Keratinocyte (primary cell): ENCODE measurements around the gene ALS2CL. TPM values are rescaled to one million over a fixed set of nuclear protein-coding genes. Genes with fewer than 3 reads are reported as not detected.

Experiments
- DNase-seq: peaks from one replicate; pipeline ENCODE4 v3.0.0-alpha.2; 2011; ENCODE audit warnings: low read depth, missing footprints, low spot score
- FAIRE-seq: peaks from 2 replicates; lab custom pipeline; 2011; peaks lifted over from hg19 to GRCh38; lab: Jason Lieb, UNC
- H2AFZ ChIP-seq: 2 replicates; pipeline ENCODE4 v1.6.0; 2012; ENCODE audit warnings: low read length, control low read depth, inconsistent platforms; ENCODE audit not compliant: control insufficient read depth
- H3K27ac ChIP-seq: 2 replicates; pipeline ENCODE4 v1.5.1; 2011; ENCODE audit warnings: low read length; ENCODE audit not compliant: control insufficient read depth, insufficient read depth
- H3K27me3 ChIP-seq: 3 replicates; pipeline ENCODE4 v1.6.0; 2011; ENCODE audit warnings: low read length; ENCODE audit not compliant: control insufficient read depth, insufficient read depth; ENCODE audit errors: extremely low read depth
- H3K36me3 ChIP-seq, 2 experiments: 2 replicates in 1 of 2; 3 replicates in 1 of 2; pipeline ENCODE4 v1.5.1; 2011; ENCODE audit warnings: low read length in 2 of 2, mild to moderate bottlenecking in 1 of 2; ENCODE audit not compliant: control insufficient read depth in 2 of 2, insufficient read depth in 2 of 2; ENCODE audit errors: extremely low read depth in 1 of 2
- H3K4me1 ChIP-seq: 3 replicates; pipeline ENCODE4 v1.5.1; 2011; ENCODE audit warnings: low read length; ENCODE audit not compliant: control insufficient read depth, insufficient read depth; ENCODE audit errors: extremely low read depth
- H3K4me2 ChIP-seq: 3 replicates; pipeline ENCODE4 v1.6.0; 2011; ENCODE audit warnings: low read depth, low read length; ENCODE audit not compliant: control insufficient read depth, insufficient read depth; ENCODE audit errors: extremely low read depth
- H3K4me3 ChIP-seq, 3 experiments: fragments of 200-600 bp in 1 of 3; sonication (generic) in 1 of 3; 2 replicates in 2 of 3; 3 replicates in 1 of 3; pipeline ENCODE4 v1.5.1; 2011 to 2016; ENCODE audit warnings: low read length in 3 of 3, mild to moderate bottlenecking in 3 of 3, control low read depth in 2 of 3, inconsistent platforms in 1 of 3, low read depth in 1 of 3, mixed read lengths in 1 of 3, mixed run types in 1 of 3, moderate library complexity in 1 of 3; ENCODE audit not compliant: control insufficient read depth in 2 of 3, insufficient read depth in 2 of 3; ENCODE audit errors: extremely low read depth in 1 of 3
- H3K79me2 ChIP-seq: 2 replicates; pipeline ENCODE4 v1.6.0; 2012; ENCODE audit warnings: low read length; ENCODE audit not compliant: control insufficient read depth, insufficient read depth
- H3K9ac ChIP-seq: 3 replicates; pipeline ENCODE4 v1.6.0; 2011; ENCODE audit warnings: low read length; ENCODE audit not compliant: control insufficient read depth, insufficient read depth; ENCODE audit errors: extremely low read depth
- H3K9me1 ChIP-seq: 3 replicates; pipeline ENCODE4 v1.6.0; 2011; ENCODE audit warnings: low read length; ENCODE audit not compliant: control insufficient read depth, insufficient read depth; ENCODE audit errors: extremely low read depth
- H3K9me3 ChIP-seq: 2 replicates; pipeline ENCODE4 v1.5.1; 2012; ENCODE audit warnings: low read depth, low read length; ENCODE audit not compliant: control insufficient read depth
- H4K20me1 ChIP-seq: 3 replicates; pipeline ENCODE4 v1.6.0; 2011; ENCODE audit warnings: low read length; ENCODE audit not compliant: control insufficient read depth, insufficient read depth; ENCODE audit errors: extremely low read depth
- EZH2 ChIP-seq: IDR thresholded peaks from one replicate; pipeline ENCODE4 v1.6.1; 2012; ENCODE audit warnings: inconsistent platforms, mild to moderate bottlenecking, low read length, moderate library complexity
- dilution Hi-C: fragments of 300-500 bp; cut with MboI; formaldehyde crosslinking; loops from one replicate; pipeline ENCODE4 v1.7.0; 2020; ENCODE audit warnings: low sequenced_read_pairs; ENCODE audit not compliant: extremely low pct_ligation_motif_present
- polyA plus RNA-seq, 5 experiments: library from polyadenylated mRNA; depleted of rRNA in 3 of 5; stranded (reverse) in 3 of 5; stranded (forward) in 1 of 5; unstranded in 1 of 5; fragments of >200 nt; gene quantifications; 1 replicate in 1 of 5; 2 replicates in 3 of 5; 3 replicates in 1 of 5; pipeline versions ENCODE4 v1.2.1 to v1.2.3, GENCODE V29; 2011 to 2012; ENCODE audit warnings: missing spikeins in 2 of 5, low read depth in 1 of 5, low replicate concordance in 1 of 5
- TF ChIP-seq, protein P1 (sequence below), 3 experiments: IDR thresholded peaks in 1 of 3; conservative IDR thresholded peaks in 1 of 3; optimal IDR thresholded peaks in 1 of 3; 2 replicates in 2 of 3; 3 replicates in 1 of 3; pipeline versions ENCODE3 to v1.5.1; 2011; ENCODE audit warnings: low read length in 3 of 3, mild to moderate bottlenecking in 3 of 3, moderate library complexity in 2 of 3, control low read depth in 1 of 3, inconsistent platforms in 1 of 3; ENCODE audit not compliant: insufficient read depth in 2 of 3; ENCODE audit errors: extremely low read depth in 1 of 3

ALS2CL gene
- polyA plus RNA-seq, 1 donor (not counting 4 experiments of a cell fraction or from before 2014, with no cell fraction given) = 40.9 TPM

GRCh38 chr3:46655271-46655670 is 38.2 kb downstream of the ALS2CL start:
- dilution Hi-C loops = no loop called here
- no peak overlapping the region for H3K4me3 ChIP-seq
- H3K4me1 ChIP-seq = peaks cover 10% of the 10 kb centered on the region
- H3K9ac ChIP-seq = no peak overlapping the region
- no peak overlapping the region for H3K4me2 ChIP-seq
- no peaks in the 10 kb centered on the region for H4K20me1 ChIP-seq
- FAIRE-seq (no peak), DNase-seq (no peak)
- no peak overlapping the region for H3K27ac ChIP-seq
- H2AFZ ChIP-seq = no peak overlapping the region
- no peaks in the 10 kb centered on the region for H3K27me3 ChIP-seq
- no peak for TF ChIP-seq EZH2
- TF ChIP-seq, protein P1, sequence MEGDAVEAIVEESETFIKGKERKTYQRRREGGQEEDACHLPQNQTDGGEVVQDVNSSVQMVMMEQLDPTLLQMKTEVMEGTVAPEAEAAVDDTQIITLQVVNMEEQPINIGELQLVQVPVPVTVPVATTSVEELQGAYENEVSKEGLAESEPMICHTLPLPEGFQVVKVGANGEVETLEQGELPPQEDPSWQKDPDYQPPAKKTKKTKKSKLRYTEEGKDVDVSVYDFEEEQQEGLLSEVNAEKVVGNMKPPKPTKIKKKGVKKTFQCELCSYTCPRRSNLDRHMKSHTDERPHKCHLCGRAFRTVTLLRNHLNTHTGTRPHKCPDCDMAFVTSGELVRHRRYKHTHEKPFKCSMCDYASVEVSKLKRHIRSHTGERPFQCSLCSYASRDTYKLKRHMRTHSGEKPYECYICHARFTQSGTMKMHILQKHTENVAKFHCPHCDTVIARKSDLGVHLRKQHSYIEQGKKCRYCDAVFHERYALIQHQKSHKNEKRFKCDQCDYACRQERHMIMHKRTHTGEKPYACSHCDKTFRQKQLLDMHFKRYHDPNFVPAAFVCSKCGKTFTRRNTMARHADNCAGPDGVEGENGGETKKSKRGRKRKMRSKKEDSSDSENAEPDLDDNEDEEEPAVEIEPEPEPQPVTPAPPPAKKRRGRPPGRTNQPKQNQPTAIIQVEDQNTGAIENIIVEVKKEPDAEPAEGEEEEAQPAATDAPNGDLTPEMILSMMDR (optimal IDR thresholded peaks at IDR 0.05 in 1 of 3, IDR thresholded peaks at IDR 0.05 in 1 of 3, conservative IDR thresholded peaks at IDR 0.05 in 1 of 3; ENCODE audit: extremely low read depth in 1 of 3, insufficient read depth in 2 of 3, low read length in 3 of 3) = no peak
- H3K79me2 ChIP-seq = no peaks in the 10 kb centered on the region
- peaks cover 2% of the 10 kb centered on the region for H3K9me1 ChIP-seq
- no peaks in the 10 kb centered on the region for H3K36me3 ChIP-seq
- no peaks in the 10 kb centered on the region for H3K9me3 ChIP-seq

- no peaks in the 10 kb centered on the region for H3K36me3 ChIP-seq
- H3K4me3 ChIP-seq = no peak overlapping the region
- dilution Hi-C loops = no loop called here
- H2AFZ ChIP-seq = no peak overlapping the region
- FAIRE-seq (no peak), DNase-seq (no peak)
- no peaks in the 10 kb centered on the region for H4K20me1 ChIP-seq
- no peaks in the 10 kb centered on the region for H3K9me1 ChIP-seq
- no peak overlapping the region for H3K27ac ChIP-seq
- no peak overlapping the region for H3K4me2 ChIP-seq
- H3K9ac ChIP-seq = no peak overlapping the region
- H3K27me3 ChIP-seq = no peaks in the 10 kb centered on the region
- TF ChIP-seq, protein P1 (optimal IDR thresholded peaks at IDR 0.05 in 1 of 3, IDR thresholded peaks at IDR 0.05 in 1 of 3, conservative IDR thresholded peaks at IDR 0.05 in 1 of 3; ENCODE audit: extremely low read depth in 1 of 3, insufficient read depth in 2 of 3, low read length in 3 of 3) = no peak
- TF ChIP-seq EZH2 = no peak
- H3K79me2 ChIP-seq = no peaks in the 10 kb centered on the region
- H3K9me3 ChIP-seq = no peaks in the 10 kb centered on the region
- no peaks in the 10 kb centered on the region for H3K4me1 ChIP-seq
Measured at GRCh38 chr3:46651084-46651483, 42.4 kb downstream of the ALS2CL start.
